VCaP (cell line): ENCODE measurements around the gene PROS1.
"Not testable (repeated sequence)": the region's sequence is repeated elsewhere in the genome, so short reads cannot be mapped to it uniquely, and the experiment has no call there.

ENCODE experiments used
- H3K27ac ChIP-seq: fragments of 450-650 bp; 2 replicates; pipeline ENCODE4 v1.5.1; 2017
- CTCF ChIP-seq: fragments of 450-650 bp; conservative IDR thresholded peaks from 2 replicates; pipeline ENCODE4 v1.5.1; 2017; ENCODE audit warnings: mild to moderate bottlenecking, moderate library complexity

Gene PROS1

DNA sequence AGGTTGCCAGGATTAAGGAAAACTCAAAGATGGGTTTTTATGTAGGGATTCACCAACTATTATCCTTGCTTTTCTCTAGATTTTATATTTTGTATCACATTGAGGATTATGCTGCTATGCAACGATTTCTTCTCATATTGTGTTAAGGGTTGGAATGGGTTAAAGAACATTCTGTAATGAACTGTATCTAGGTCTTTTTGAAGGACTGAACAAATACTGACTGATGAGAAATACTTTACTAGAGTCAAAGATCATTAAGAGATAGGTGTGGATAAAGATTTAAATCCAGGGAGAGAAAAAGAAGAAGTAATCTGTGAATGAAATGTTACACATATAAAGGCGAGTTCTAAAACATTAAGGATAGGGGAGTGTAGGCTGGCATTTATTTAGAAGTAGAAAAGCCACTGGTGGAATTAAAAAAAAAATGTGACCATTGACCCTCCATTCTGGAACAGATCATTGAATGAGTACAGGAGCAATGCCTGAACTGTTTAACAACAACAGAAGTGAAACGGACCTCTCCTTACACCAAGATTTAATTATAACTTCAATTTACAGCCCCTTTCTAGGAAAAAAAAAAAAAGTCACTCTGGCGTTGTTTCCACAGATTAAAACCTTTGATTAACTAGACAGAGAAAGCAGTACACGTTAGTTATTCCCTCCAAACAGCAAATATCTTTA lies 39.2 kb downstream of the PROS1 start:
- H3K27ac ChIP-seq = no peak overlapping the region
- no peak for TF ChIP-seq CTCF

GRCh38 chr3:93931597-93932229 lies 42.0 kb downstream of the PROS1 start:
- no peak overlapping the region for H3K27ac ChIP-seq
- no peak for TF ChIP-seq CTCF

GRCh38 chr3:93930041-93930440 lies 43.7 kb downstream of the PROS1 start:
- H3K27ac ChIP-seq = no peak overlapping the region
- TF ChIP-seq CTCF = no peak

- H3K27ac ChIP-seq = no peak overlapping the region
- TF ChIP-seq CTCF = no peak
These were observed 46.9 kb downstream of the PROS1 start for GRCh38 chr3:93926789-93927188.

DNA sequence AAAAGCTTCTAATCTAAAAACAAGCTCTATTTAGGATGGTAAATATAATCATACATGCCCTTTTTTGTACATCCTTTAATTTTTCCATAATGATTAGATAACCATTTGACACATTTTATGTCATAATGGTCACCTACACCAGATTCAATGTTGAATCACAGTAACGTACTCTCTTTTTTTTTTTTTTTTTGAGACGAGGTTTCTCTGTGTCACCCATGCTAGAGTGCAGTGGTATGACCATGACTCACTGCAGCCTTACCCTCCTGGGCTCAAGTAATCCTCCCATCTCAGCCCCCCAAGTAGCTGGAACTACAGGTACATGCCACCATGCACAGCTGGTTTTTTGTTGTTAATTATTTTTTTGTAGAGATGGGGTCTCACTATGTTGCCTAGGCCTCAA lies 49.2 kb downstream of the PROS1 start:
- no peak for TF ChIP-seq CTCF
- no peak overlapping the region for H3K27ac ChIP-seq

DNA sequence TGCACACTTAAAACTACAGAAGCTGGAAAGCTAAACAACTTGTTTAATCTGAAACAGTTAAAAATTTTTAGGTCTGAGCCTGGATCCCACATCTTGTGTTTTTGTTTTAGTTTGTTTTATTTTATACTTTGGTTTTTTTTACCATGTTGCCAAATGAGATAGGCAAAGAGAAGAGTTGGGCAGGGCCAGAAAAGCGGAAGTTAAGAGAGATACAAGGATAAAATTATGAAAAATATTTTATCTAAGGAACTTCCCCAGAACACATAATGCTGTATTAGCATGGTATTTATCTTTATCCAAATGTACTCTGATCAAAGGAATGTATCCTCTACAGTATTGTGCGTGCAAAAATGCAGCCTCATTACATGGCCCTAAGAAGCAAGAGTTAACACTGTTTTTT lies 50.7 kb downstream of the PROS1 start:
- TF ChIP-seq CTCF = no peak
- H3K27ac ChIP-seq = no peak overlapping the region

- not testable (repeated sequence) for H3K27ac ChIP-seq
These were observed 56.1 kb downstream of the PROS1 start for GRCh38 chr3:93917546-93918029.

DNA sequence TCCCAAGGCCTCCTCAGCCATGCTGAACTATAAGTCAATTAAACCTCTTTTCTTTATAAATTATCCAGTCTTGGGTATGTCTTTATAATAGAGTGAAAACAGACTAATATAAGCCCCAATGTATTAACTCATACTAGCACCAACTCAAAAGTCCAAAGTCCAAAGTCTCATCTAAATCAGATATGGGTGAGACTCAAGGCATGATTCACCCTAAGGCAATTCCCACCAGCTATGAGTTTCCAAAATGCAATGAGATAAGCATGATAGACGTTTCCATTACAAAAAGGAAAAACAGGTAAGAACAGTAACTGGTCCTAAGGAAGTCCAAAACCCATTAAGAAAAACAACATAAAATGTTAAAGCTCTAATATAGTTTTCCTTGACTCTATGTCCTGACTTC lies 60.1 kb downstream of the PROS1 start:
- not testable (repeated sequence) for H3K27ac ChIP-seq
